GM12891 (cell line): ENCODE results near the gene HBEGF.

Experiments
- DNase-seq: peaks from one replicate; pipeline ENCODE4 v3.0.0; 2011; ENCODE audit warnings: low spot score; ENCODE audit not compliant: insufficient read length
- FAIRE-seq: peaks from 2 replicates; lab custom pipeline; 2011; peaks lifted over from hg19 to GRCh38; lab: Jason Lieb, UNC
- PAX5 ChIP-seq: IDR thresholded peaks from 2 replicates; pipeline ENCODE4 v1.6.1; 2011; ENCODE audit warnings: low read length, moderate library complexity, mild to moderate bottlenecking; ENCODE audit not compliant: insufficient read depth, severe bottlenecking
- POLR2A ChIP-seq: IDR thresholded peaks from 2 replicates; pipeline ENCODE4 v1.6.1; 2011; ENCODE audit warnings: low read depth, low read length, control low read depth
- POLR2AphosphoS5 ChIP-seq: IDR thresholded peaks from 2 replicates; pipeline ENCODE4 v1.6.1; 2011; ENCODE audit warnings: low read depth, low read length, control low read depth
- POU2F2 ChIP-seq: IDR thresholded peaks from 2 replicates; pipeline ENCODE4 v1.6.1; 2011; ENCODE audit warnings: low read depth, mild to moderate bottlenecking, control low read depth, low read length, moderate library complexity
- SPI1 ChIP-seq: IDR thresholded peaks from 2 replicates; pipeline ENCODE4 v1.6.1; 2011; ENCODE audit warnings: low read depth, low read length, control low read depth
- TAF1 ChIP-seq: IDR thresholded peaks from 2 replicates; pipeline ENCODE4 v1.6.1; 2011; ENCODE audit warnings: low read depth, low read length, control low read depth

Gene HBEGF

DNA sequence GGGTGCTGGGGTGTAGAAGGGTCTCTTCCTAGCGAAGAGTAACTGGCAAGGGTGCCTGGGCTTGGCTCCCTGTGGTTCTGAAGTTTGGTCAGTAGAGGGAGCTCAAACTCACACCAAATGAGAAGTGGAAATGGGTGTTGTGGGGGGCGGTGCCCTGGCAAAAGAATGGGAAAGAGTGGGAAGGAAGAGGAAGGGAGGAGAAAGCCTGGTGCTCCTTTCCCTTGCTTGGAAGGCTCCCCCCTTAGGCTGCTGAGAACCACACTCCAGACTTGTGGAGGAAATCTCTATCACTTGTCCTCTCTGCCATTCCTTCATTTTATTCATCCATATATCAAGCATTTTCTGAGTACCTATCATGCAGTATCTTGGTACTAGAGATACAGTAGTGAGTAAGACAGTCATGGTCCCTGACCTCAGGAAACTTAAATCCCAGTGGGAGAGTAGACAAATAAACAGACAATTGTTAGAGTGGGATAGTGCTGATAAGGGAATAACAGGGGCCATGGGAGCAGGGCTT is 26.6 kb upstream of the HBEGF start:
- no peak for TF ChIP-seq POU2F2
- no peak for TF ChIP-seq TAF1
- no peak for TF ChIP-seq POLR2A
- no peak for TF ChIP-seq POLR2AphosphoS5
- TF ChIP-seq SPI1: 0 out of 2 replicates have a peak, but pooled peaks have one; percentile 22
- peak; percentile 88 for FAIRE-seq
- DNase-seq: no peak

DNA sequence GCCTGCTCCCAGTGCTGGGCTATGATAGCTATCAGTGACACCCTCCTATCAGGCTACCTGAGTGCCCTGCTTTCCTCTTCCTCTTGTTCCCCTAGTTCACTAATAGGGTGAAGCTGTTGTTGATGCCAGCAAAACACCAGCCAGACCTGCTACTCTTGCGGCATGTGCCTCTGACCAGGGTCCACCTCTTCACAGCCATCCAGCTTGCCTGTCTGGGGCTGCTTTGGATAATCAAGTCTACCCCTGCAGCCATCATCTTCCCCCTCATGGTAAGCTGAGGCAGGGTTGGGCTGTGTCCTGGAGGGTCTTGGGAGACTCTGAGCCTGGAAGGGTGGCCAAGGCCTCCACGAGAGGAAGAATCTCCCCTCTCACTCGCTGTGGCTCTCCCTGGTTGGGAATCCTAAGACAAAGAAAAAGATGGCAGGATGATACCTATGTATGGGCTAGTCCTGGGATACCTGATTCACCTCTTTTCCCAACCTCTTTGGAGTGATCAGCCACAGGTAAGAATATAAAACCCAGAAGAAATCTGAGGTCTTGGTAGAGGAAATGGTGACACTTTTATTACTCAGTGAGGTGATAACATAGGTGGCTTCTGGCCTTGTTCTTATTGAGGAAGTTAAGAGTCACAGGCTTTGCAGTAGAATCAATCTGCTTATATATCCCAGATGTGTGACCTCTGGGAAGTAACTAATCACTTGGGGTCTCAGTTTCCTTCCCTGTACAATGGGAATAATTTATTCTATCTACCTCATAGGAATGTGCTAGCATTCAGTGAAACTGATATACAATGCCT is 25.2 kb upstream of the HBEGF start:
- no peak for DNase-seq
- no peak for TF ChIP-seq POU2F2
- TF ChIP-seq PAX5: no peak
- TF ChIP-seq SPI1: no peak
- no peak for TF ChIP-seq POLR2AphosphoS5
- no peak for TF ChIP-seq POLR2A
- FAIRE-seq: no peak

DNA sequence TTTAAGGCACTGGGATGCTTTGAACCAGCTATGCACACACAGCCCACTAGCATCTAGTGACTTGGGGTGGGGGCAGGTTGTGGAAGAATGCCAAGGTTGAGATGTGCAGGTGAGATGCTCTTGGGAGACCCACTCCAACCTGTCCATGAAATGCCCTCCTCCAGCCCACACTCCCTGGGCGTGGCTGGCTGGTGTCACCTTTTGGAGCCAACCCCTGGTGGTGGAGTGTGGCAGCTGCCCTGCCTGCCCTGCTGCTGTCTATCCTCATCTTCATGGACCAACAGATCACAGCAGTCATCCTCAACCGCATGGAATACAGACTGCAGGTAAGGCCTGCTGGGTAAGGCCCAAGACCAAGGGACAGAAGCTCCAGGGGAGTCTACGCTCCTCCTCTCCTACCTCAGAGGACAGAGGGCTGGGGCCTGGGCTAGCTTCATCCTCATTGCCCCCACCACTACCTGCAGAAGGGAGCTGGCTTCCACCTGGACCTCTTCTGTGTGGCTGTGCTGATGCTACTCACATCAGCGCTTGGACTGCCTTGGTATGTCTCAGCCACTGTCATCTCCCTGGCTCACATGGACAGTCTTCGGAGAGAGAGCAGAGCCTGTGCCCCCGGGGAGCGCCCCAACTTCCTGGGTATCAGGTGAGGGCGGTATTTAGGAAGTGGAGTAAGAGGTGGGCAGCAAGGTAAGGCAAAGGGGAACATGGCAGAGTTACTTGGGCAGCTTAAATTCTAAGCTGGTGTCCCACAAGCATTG is 21.0 kb upstream of the HBEGF start:
- DNase-seq (no peak), FAIRE-seq (no peak)
- no peak for TF ChIP-seq TAF1
- TF ChIP-seq POU2F2: no peak
- no peak for TF ChIP-seq POLR2AphosphoS5
- TF ChIP-seq POLR2A: no peak
- TF ChIP-seq PAX5: no peak
- no peak for TF ChIP-seq SPI1

DNA sequence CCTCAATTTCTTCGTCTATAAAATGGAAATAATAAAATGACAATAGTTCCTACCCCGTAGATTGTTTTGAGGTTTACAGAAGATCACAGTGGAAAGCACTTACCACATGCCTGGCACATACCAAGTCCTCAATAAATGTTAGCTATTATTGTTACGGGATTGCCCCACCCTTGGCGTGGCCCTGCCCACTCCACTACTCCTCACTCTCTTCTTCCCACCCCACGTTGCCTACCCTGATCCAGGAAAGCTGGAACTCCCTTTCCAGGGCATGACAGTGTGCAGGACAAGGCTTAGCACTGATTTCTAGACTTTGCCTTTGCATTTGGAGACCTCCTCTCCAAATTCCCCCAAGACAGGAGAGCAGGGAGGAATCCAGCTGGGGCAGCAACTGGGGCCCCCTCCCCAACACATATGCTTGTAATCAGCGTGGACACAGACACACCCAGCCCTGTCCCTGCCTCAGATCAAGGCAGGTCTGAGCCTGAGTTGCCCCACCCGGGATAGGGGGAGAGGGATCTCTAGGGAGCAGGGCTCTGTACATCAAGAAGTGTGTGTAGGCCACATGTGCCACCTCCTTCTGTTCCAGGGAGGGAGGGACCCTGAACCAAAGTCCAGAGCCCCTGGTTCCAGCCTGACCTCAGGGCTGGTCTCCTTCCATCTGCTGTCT is 20.3 kb upstream of the HBEGF start:
- TF ChIP-seq TAF1: no peak
- no peak for TF ChIP-seq POU2F2
- TF ChIP-seq PAX5: no peak
- TF ChIP-seq POLR2AphosphoS5: no peak
- no peak for DNase-seq
- FAIRE-seq: no peak

DNA sequence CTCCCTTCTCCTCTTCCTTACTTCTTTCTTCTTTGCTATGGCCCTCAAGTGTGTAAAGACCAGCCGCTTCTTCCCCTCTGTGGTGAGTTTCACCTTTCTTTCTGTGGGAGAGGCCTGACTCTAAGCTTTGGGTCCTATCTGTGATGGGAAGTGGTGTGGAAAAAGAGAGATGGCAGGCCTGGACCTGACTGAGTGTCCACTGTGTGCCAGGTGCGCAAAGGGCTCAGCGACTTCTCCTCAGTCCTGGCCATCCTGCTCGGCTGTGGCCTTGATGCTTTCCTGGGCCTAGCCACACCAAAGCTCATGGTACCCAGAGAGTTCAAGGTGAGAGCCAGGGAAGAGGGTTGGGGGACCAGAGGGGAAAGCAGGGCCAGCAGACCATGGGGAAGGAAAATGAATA is 19.5 kb upstream of the HBEGF start:
- TF ChIP-seq POU2F2: no peak
- TF ChIP-seq POLR2AphosphoS5: no peak
- TF ChIP-seq TAF1: no peak
- no peak for TF ChIP-seq PAX5
- no peak for TF ChIP-seq SPI1
- TF ChIP-seq POLR2A: no peak
- DNase-seq (no peak), FAIRE-seq (no peak)

DNA sequence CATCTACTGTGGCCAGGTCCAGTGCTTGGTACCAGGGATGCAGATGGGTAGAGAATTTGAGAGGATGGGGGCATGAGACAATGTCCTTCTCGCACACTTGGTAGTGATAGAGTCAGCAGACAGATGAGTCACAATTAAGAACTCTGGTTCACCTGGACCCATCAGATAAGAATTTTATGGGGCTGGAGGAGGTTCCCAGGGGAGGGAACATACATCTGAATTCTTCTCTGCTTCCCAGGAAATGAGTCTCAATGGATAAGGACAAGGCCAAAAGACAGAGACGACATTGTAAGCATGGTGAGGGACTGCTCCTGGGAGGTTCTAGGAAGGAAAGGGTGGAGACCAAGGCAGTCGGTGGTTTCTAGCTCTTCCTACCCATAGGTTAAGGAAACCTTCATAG is 18.9 kb upstream of the HBEGF start:
- TF ChIP-seq PAX5: no peak
- TF ChIP-seq POLR2A: no peak
- no peak for TF ChIP-seq TAF1
- no peak for TF ChIP-seq POLR2AphosphoS5
- no peak for TF ChIP-seq POU2F2
- no peak for TF ChIP-seq SPI1
- FAIRE-seq (no peak), DNase-seq (no peak)

DNA sequence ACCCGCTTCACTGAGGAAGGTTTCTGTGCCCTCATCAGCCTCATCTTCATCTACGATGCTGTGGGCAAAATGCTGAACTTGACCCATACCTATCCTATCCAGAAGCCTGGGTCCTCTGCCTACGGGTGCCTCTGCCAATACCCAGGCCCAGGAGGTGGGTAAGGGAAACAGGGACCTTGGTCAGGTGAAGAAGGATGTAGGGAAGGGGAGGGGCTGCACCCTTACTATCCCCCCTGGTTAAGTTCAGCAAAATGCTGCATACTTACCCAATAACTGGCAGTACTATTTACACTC is 18.0 kb upstream of the HBEGF start:
- FAIRE-seq (no peak), DNase-seq (no peak)
- TF ChIP-seq PAX5: no peak
- TF ChIP-seq POU2F2: no peak
- no peak for TF ChIP-seq SPI1
- no peak for TF ChIP-seq TAF1

DNA sequence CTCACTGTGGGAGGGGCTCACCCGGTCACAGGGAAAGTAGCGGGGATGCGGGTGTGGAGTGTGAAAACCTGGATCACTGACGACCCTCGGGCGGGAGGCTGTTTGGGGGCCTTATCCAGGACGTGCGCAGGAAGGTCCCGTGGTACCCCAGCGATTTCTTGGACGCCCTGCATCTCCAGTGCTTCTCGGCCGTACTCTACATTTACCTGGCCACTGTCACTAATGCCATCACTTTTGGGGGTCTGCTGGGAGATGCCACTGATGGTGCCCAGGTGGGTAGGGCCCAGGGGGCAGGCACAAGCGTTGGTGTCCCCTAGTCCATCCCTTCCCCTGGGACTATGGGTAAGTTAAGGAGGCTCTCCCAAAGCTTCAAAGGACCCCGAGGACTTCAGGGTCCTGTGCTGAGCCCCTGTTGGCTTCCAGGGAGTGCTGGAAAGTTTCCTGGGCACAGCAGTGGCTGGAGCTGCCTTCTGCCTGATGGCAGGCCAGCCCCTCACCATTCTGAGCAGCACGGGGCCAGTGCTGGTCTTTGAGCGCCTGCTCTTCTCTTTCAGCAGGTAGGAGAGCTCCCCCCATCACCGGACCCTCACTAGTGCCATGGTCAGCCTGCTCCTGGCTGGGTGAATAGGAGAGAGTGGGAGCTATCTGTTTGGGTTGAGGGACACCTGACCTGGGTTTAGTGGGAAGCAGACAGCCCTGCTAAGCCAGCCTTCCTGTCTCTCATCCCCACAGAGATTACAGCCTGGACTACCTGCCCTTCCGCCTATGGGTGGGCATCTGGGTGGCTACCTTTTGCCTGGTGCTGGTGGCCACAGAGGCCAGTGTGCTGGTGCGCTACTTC is 17.4 kb upstream of the HBEGF start:
- no peak for TF ChIP-seq SPI1
- no peak for TF ChIP-seq POLR2A
- DNase-seq (no peak), FAIRE-seq (no peak)
